Measurements from ENCODE around the gene DIS3L2. TPM values are rescaled to one million over a fixed set of nuclear protein-coding genes. Genes with fewer than 3 reads are reported as not detected.
A peak's percentile ranks its signal among the peaks of the same experiment; 100 is the strongest.
"Not testable (repeated sequence)": the region's sequence is repeated elsewhere in the genome, so short reads cannot be mapped to it uniquely, and the experiment has no call there.

Gene DIS3L2
- total RNA-seq, 1 experiment from 2014 or later, result 28.5 TPM

DNA sequence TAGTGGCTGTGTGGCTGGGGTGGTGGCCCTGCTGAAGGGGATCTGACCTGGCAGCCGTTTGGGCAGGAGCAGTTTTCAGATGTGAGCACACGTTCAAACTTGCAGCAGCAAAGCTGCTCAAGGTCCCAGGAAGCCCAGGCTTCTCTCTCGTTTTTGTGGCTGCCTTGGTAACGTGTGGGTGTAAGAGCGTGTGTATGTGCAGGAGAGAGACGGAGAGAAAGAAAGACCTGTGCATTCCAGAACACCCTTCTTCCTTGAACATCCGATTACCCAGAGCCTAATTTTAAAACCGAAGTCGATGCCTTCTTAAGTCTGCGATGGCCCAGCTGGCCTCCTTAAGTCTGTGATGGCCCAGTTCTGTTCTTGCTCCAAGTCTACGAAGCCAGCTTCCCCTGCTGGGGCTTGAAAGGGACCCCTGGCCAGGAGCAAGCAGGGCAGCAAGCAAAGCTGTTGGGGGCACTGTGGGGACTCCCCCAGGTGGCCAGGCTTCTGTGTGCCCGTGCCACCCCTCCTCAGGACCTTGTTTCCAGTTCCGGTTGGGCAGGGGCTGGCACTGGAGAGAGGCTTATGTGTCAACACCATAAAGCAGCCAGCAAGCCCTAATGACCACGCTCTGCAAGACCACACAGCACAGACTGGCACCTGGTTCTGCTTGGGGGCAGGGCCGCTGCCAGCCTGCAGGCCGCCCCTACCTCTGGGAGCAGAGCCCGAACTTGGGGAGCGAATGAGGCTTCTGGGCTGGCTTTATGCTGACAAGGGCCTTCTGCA lies 361.2 kb downstream of the DIS3L2 start:
- peaks cover 3% of the 10 kb centered on the region; the same call in 1 of the 2 replicates for H3K4me1 Mint-ChIP-seq
- H3K36me3 Mint-ChIP-seq, result no peaks in the 10 kb centered on the region
- CTCF ChIA-PET, result interaction anchor here (1.1 to 1.6 kb wide), 6 partner anchors 8 to 398 kb away, joined by 3 to 6 read pairs (median 4); no protein-coding TSS in a partner anchor
- no peaks in the 10 kb centered on the region for H3K27me3 Mint-ChIP-seq (ENCODE audit: low read depth)
- TF ChIP-seq EMX1 (CRISPR knock-in tag; IDR thresholded peaks at IDR 0.05) (no peak), JUN (CRISPR knock-in tag; IDR thresholded peaks at IDR 0.05) (no peak), ZNF281 (CRISPR knock-in tag; IDR thresholded peaks at IDR 0.05) (no peak), ZSCAN18 (CRISPR knock-in tag; IDR thresholded peaks at IDR 0.05) (no peak), TEAD1 (CRISPR knock-in tag; IDR thresholded peaks at IDR 0.05) (no peak), ZNF232 (CRISPR knock-in tag; IDR thresholded peaks at IDR 0.05) (no peak), ZNF671 (CRISPR knock-in tag; IDR thresholded peaks at IDR 0.05) (no peak)
- TF ChIP-seq, protein P1, sequence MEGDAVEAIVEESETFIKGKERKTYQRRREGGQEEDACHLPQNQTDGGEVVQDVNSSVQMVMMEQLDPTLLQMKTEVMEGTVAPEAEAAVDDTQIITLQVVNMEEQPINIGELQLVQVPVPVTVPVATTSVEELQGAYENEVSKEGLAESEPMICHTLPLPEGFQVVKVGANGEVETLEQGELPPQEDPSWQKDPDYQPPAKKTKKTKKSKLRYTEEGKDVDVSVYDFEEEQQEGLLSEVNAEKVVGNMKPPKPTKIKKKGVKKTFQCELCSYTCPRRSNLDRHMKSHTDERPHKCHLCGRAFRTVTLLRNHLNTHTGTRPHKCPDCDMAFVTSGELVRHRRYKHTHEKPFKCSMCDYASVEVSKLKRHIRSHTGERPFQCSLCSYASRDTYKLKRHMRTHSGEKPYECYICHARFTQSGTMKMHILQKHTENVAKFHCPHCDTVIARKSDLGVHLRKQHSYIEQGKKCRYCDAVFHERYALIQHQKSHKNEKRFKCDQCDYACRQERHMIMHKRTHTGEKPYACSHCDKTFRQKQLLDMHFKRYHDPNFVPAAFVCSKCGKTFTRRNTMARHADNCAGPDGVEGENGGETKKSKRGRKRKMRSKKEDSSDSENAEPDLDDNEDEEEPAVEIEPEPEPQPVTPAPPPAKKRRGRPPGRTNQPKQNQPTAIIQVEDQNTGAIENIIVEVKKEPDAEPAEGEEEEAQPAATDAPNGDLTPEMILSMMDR (IDR thresholded peaks at IDR 0.05), result no peak
- POLR2A ChIA-PET, result interaction anchor here (0.6 kb wide), 1 partner anchor 191 kb away, joined by 11 read pairs; no protein-coding TSS in a partner anchor
- DNase-seq (ENCODE audit: low spot score) (no peak), ATAC-seq (no peak)
- peak overlapping the region; percentile 71 for H3K27ac Mint-ChIP-seq
- no peaks in the 10 kb centered on the region for H3K9me3 Mint-ChIP-seq
- no peak overlapping the region for H3K4me3 Mint-ChIP-seq

DNA sequence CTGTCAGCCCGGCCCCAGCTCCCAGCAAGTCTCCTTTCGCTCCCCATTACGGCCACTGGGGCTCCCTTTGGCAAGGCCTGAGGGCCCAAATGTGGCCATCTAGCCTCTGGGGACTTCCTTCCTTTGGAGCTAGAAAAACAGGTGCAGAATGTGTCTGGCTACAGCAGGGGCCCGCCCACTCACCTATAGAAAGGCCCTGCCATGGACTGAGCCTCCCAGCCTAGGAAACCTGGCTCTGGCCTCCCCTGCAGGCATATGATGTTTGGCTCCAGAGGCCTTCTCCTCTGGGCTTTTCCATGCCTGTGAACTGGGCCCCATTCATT lies 361.8 kb downstream of the DIS3L2 start:
- no peak for ATAC-seq
- TF ChIP-seq CBFB (CRISPR knock-in tag; IDR thresholded peaks at IDR 0.05; ENCODE audit: low read depth) (no peak), KAT7 (CRISPR knock-in tag; IDR thresholded peaks at IDR 0.05; ENCODE audit: borderline replicate concordance) (no peak), CREB1 (CRISPR knock-in tag; IDR thresholded peaks at IDR 0.05) (no peak), PRRX2 (CRISPR knock-in tag; IDR thresholded peaks at IDR 0.05) (no peak), JAZF1 (CRISPR knock-in tag; IDR thresholded peaks at IDR 0.05) (no peak), GABPB1 (CRISPR knock-in tag; IDR thresholded peaks at IDR 0.05) (no peak), E2F5 (CRISPR knock-in tag; IDR thresholded peaks at IDR 0.05) (no peak)
- TF ChIP-seq, protein P2, sequence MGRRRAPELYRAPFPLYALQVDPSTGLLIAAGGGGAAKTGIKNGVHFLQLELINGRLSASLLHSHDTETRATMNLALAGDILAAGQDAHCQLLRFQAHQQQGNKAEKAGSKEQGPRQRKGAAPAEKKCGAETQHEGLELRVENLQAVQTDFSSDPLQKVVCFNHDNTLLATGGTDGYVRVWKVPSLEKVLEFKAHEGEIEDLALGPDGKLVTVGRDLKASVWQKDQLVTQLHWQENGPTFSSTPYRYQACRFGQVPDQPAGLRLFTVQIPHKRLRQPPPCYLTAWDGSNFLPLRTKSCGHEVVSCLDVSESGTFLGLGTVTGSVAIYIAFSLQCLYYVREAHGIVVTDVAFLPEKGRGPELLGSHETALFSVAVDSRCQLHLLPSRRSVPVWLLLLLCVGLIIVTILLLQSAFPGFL (CRISPR knock-in tag; IDR thresholded peaks at IDR 0.05; ENCODE audit: borderline replicate concordance), result no peak
- TF ChIP-seq, protein P3, sequence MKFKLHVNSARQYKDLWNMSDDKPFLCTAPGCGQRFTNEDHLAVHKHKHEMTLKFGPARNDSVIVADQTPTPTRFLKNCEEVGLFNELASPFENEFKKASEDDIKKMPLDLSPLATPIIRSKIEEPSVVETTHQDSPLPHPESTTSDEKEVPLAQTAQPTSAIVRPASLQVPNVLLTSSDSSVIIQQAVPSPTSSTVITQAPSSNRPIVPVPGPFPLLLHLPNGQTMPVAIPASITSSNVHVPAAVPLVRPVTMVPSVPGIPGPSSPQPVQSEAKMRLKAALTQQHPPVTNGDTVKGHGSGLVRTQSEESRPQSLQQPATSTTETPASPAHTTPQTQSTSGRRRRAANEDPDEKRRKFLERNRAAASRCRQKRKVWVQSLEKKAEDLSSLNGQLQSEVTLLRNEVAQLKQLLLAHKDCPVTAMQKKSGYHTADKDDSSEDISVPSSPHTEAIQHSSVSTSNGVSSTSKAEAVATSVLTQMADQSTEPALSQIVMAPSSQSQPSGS (CRISPR knock-in tag; IDR thresholded peaks at IDR 0.05; ENCODE audit: borderline replicate concordance, low read depth), result no peak
- Mint-ChIP-seq H3K27ac (no peak overlapping the region), H3K4me1 (peaks cover 3% of the 10 kb centered on the region; the same call in 1 of the 2 replicates), H3K9me3 (no peaks in the 10 kb centered on the region), H3K27me3 (ENCODE audit: low read depth) (no peaks in the 10 kb centered on the region), H3K36me3 (no peaks in the 10 kb centered on the region), H3K4me3 (no peak overlapping the region)
- ChIA-PET POLR2A (interaction anchor here (0.6 kb wide), 1 partner anchor 191 kb away, joined by 11 read pairs; no protein-coding TSS in a partner anchor), CTCF (interaction anchor here (1.1 to 1.6 kb wide), 6 partner anchors 9 to 398 kb away, joined by 3 to 6 read pairs (median 3); no protein-coding TSS in a partner anchor)
- DNase-seq (ENCODE audit: low spot score), result no peak

DNA sequence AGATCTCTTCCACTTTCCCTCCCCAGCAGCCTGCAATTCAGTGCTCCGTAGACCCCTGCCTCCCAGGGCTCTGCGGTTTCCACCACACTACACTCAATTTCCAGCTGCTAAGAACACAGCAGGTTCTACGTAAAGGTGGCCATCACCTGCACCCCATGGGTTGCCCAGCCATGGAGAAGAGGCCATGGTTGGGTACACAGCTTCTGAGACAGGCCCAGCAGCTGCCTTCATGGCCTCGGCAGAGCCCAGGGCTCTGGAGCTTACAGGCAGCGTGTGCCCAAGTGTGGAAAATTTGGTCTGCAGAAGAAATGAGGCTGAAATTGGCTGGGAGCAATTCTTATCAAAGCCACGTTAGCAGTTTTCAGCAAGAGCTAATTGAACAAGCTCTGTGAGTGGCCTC lies 362.5 kb downstream of the DIS3L2 start:
- H3K4me3 Mint-ChIP-seq; POLR2A ChIA-PET; H3K27me3 Mint-ChIP-seq (ENCODE audit: low read depth); H3K4me1 Mint-ChIP-seq; ATAC-seq; DNase-seq (ENCODE audit: low spot score); H3K9me3 Mint-ChIP-seq; H3K36me3 Mint-ChIP-seq: not testable (repeated sequence)
- 0 out of 2 replicates have a peak overlapping the region, but pooled peaks have one; percentile 4 for H3K27ac Mint-ChIP-seq
- CTCF ChIA-PET, result interaction anchor here (0.9 to 2.8 kb wide), 5 partner anchors 31 to 423 kb away, joined by 3 to 18 read pairs (median 4); no protein-coding TSS in a partner anchor

Data from WTC11 (cell line).